ENCODE results near the gene EXOC3L1. TPM values are rescaled to one million over a fixed set of nuclear protein-coding genes. Genes with fewer than 3 reads are reported as not detected.

The EXOC3L1 gene
- total RNA-seq, 1 experiment from 2014 or later = not detected

DNA sequence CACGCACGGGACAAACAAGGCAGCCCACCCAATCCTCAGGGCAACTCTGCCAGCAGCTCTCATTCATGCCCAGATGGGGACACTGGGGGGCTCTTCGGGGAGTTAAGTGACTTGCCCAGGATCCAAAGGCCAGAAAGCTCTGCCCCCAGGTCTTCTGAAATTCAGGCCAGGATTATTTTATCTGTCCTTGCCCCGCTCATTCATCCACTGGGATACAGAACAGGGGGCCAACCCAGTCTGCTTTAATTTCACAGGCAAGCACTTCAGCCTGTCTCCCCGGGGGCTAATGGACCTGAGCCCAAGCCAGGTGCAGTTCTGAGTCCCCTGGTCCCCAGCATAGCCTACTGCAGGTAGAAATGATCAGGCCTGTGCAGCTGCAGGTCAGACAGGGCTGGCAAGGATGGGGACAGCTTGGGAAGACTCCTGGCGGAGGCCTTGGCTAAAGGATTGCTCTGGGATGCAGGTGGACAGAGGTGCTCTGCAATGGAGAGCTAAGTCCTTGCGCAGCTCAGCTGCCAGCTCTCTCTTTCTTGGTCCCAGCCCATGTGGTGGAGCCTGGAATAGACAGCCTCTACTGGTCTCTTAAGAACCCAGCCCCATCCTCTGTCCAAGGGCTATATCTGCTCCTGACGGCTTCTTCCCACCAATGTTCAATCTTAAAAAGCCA, 38.4 kb downstream of the EXOC3L1 start:
- ATAC-seq (no peak), DNase-seq (no peak)
- POLR2A ChIA-PET (ENCODE audit: unreplicated experiment) = no interaction called here
- H3F3A ChIP-seq (ENCODE audit: low read length, unreplicated experiment) = no peaks in the 10 kb centered on the region
- H3K9ac ChIP-seq (ENCODE audit: low read length) = no peak overlapping the region
- H3K4me1 ChIP-seq (ENCODE audit: insufficient read depth, low read length) = 0 out of 2 replicates have a peak, but pooled peaks cover 3% of the 10 kb centered on the region
- no peaks in the 10 kb centered on the region for H3K9me3 ChIP-seq (ENCODE audit: low read length)
- no peaks in the 10 kb centered on the region for H4K20me1 ChIP-seq (ENCODE audit: low read length)
- TF ChIP-seq EZH2 (IDR thresholded peaks at IDR 0.05; ENCODE audit: low read length, unreplicated experiment) (no peak), CTCF (conservative IDR thresholded peaks at IDR 0.05; ENCODE audit: low read depth, low read length) (no peak), EZH2phosphoT487 (IDR thresholded peaks at IDR 0.05; ENCODE audit: borderline replicate concordance, low read length) (no peak)
- H3K79me2 ChIP-seq (ENCODE audit: low read length) = no peaks in the 10 kb centered on the region
- intact Hi-C loops (cut with micrococcal nuclease) = no loop called here
- H2AFZ ChIP-seq (ENCODE audit: low read length) = peak overlapping the region; percentile 83
- no TSS peak for BruUV-seq (replicated peaks)
- peak overlapping the region; percentile 90; the same call in 1 of the 2 replicates for H3K4me2 ChIP-seq (ENCODE audit: low read length)
- no peak overlapping the region for H3K27ac ChIP-seq (ENCODE audit: low read length)
- no peak overlapping the region; the same call in 1 of the 2 replicates for H3K4me3 ChIP-seq (ENCODE audit: low read length)
- CTCF ChIA-PET = no interaction called here
- H3K27me3 ChIP-seq (ENCODE audit: low read length) = no peaks in the 10 kb centered on the region
- H3K36me3 ChIP-seq (ENCODE audit: low read depth, low read length) = no peaks in the 10 kb centered on the region
- H3K9me2 ChIP-seq (replicated peaks; ENCODE audit: low read length) = no peaks in the 10 kb centered on the region

DNA sequence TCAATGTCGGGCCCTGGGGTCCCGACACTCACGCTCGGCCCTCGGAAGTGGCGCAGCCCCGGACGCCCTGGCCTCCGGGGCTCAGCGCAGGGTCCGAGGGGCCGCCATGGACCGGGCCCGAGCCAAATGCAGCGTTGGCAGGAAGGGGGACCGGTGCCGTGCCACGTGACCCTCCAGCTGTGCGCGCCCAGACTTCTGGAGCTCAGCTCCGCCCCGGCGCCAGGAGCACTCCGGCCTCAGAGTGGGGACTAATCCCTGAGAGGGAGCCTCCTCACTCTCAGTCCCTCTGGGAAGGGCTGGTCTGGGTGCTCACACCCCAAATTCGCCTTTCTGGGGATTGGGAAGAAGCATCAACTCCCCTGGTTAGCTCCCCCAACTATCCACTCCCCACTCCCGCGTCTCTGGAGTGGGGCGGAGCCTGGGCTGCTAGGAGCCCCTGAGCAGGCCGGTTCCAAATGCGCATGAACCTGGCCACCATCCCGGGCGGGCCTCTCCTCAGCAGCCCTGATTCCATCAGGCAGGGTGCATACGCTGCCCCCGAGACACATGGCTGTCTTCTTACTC, 39.0 kb downstream of the EXOC3L1 start, which contains the start of gene B3GNT9:
B3GNT9 (minus strand) TSS at position 166 of the 564 bp plus-strand sequence. CDS start 513 bp downstream, outside the sequence.
- no peaks in the 10 kb centered on the region for H3K9me2 ChIP-seq (replicated peaks; ENCODE audit: low read length)
- no TSS peak for BruUV-seq (replicated peaks)
- peak within 1 kb of the TSS; percentile 83 for H2AFZ ChIP-seq (ENCODE audit: low read length)
- ChIA-PET CTCF (interaction anchor here (0.7 kb wide), 1 partner anchor 133 kb away, joined by 3 read pairs; no protein-coding TSS in a partner anchor), POLR2A (ENCODE audit: unreplicated experiment) (no interaction called here)
- H3K27me3 ChIP-seq (ENCODE audit: low read length) = no peaks in the 10 kb centered on the region
- peak within 1 kb of the TSS; percentile 50 for H3K9ac ChIP-seq (ENCODE audit: low read length)
- peak within 1 kb of the TSS; percentile 90 for H3K4me2 ChIP-seq (ENCODE audit: low read length)
- no peaks in the 10 kb centered on the region for H3K79me2 ChIP-seq (ENCODE audit: low read length)
- H3K4me3 ChIP-seq (ENCODE audit: low read length) = peak within 1 kb of the TSS; percentile 74
- 0 out of 2 replicates have a peak, but pooled peaks cover 3% of the 10 kb centered on the region for H3K4me1 ChIP-seq (ENCODE audit: insufficient read depth, low read length)
- no peaks in the 10 kb centered on the region for H3F3A ChIP-seq (ENCODE audit: low read length, unreplicated experiment)
- no peak for TF ChIP-seq EZH2 (IDR thresholded peaks at IDR 0.05; ENCODE audit: low read length, unreplicated experiment)
- TF ChIP-seq EZH2phosphoT487 (IDR thresholded peaks at IDR 0.05; ENCODE audit: borderline replicate concordance, low read length) = no peak
- no peak for TF ChIP-seq CTCF (conservative IDR thresholded peaks at IDR 0.05; ENCODE audit: low read depth, low read length)
- intact Hi-C loops (cut with micrococcal nuclease) = no loop called here
- no peak within 1 kb of the TSS for H3K27ac ChIP-seq (ENCODE audit: low read length)
- peak; percentile 65 for ATAC-seq
- DNase-seq = no peak
- no peaks in the 10 kb centered on the region for H3K9me3 ChIP-seq (ENCODE audit: low read length)
- H3K36me3 ChIP-seq (ENCODE audit: low read depth, low read length) = no peaks in the 10 kb centered on the region
- H4K20me1 ChIP-seq (ENCODE audit: low read length) = no peaks in the 10 kb centered on the region
